Measurements from ENCODE around the gene NSD1.
"Not testable (repeated sequence)": the region's sequence is repeated elsewhere in the genome, so short reads cannot be mapped to it uniquely, and the experiment has no call there.

The NSD1 gene

GRCh38 chr5:177304392-177305119 is 171.0 kb downstream of the NSD1 start:
- WGBS, result 53% methylated on average over 17 of the region's 19 CpGs
- peak overlapping the region; percentile 99 for H3K4me3 ChIP-seq (ENCODE audit: low read length)
- no peaks in the 10 kb centered on the region for H3K27me3 ChIP-seq (ENCODE audit: insufficient read depth, low read length)
- peak overlapping the region; percentile 76; the same call in 1 of the 2 replicates for H3K27ac ChIP-seq (ENCODE audit: low read depth, low read length)
- H3K36me3 ChIP-seq (ENCODE audit: insufficient read depth, low read length), result peaks cover 36% of the 10 kb centered on the region
- H3K9me3 ChIP-seq (ENCODE audit: insufficient read depth, low read depth, low read length), result no peaks in the 10 kb centered on the region
- H3K9ac ChIP-seq (ENCODE audit: low read depth, low read length), result peak overlapping the region; percentile 97
- H3K4me1 ChIP-seq (ENCODE audit: insufficient read depth, low read length), result peaks cover 11% of the 10 kb centered on the region; the same call in 1 of the 2 replicates

GRCh38 chr5:177306103-177306640 is 172.6 kb downstream of the NSD1 start:
- H3K4me1 ChIP-seq (ENCODE audit: insufficient read depth, low read length); H3K9ac ChIP-seq (ENCODE audit: low read depth, low read length); H3K9me3 ChIP-seq (ENCODE audit: insufficient read depth, low read depth, low read length); H3K4me3 ChIP-seq (ENCODE audit: low read length); H3K27me3 ChIP-seq (ENCODE audit: insufficient read depth, low read length); H3K27ac ChIP-seq (ENCODE audit: low read depth, low read length): not testable (repeated sequence)
- H3K36me3 ChIP-seq (ENCODE audit: insufficient read depth, low read length), result peaks cover 30% of the 10 kb centered on the region
- WGBS, result 94% methylated on average over 11 of the region's 11 CpGs

GRCh38 chr5:177306674-177307543 is 173.3 kb downstream of the NSD1 start:
- H3K4me3 ChIP-seq (ENCODE audit: low read length), result no peak overlapping the region
- WGBS, result 91% methylated on average over 15 of the region's 15 CpGs
- no peaks in the 10 kb centered on the region for H3K9me3 ChIP-seq (ENCODE audit: insufficient read depth, low read depth, low read length)
- peaks cover 5% of the 10 kb centered on the region; the same call in 1 of the 2 replicates for H3K27me3 ChIP-seq (ENCODE audit: insufficient read depth, low read length)
- H3K4me1 ChIP-seq (ENCODE audit: insufficient read depth, low read length), result peaks cover 5% of the 10 kb centered on the region; the same call in 1 of the 2 replicates
- peaks cover 26% of the 10 kb centered on the region for H3K36me3 ChIP-seq (ENCODE audit: insufficient read depth, low read length)
- H3K9ac ChIP-seq (ENCODE audit: low read depth, low read length), result no peak overlapping the region
- no peak overlapping the region for H3K27ac ChIP-seq (ENCODE audit: low read depth, low read length)

- Histone ChIP-seq H3K4me1 (ENCODE audit: insufficient read depth, low read length) (peaks cover 5% of the 10 kb centered on the region), H3K27ac (ENCODE audit: low read depth, low read length) (no peak overlapping the region)
- 94% methylated on average over 43 of the region's 43 CpGs for WGBS
Observed at GRCh38 chr5:177307544-177308363, 174.2 kb downstream of the NSD1 start.

GRCh38 chr5:177308740-177309139 is 175.2 kb downstream of the NSD1 start:
- H3K36me3 ChIP-seq (ENCODE audit: insufficient read depth, low read length), result peaks cover 26% of the 10 kb centered on the region
- no peak overlapping the region for H3K9ac ChIP-seq (ENCODE audit: low read depth, low read length)
- H3K27me3 ChIP-seq (ENCODE audit: insufficient read depth, low read length), result peaks cover 5% of the 10 kb centered on the region; the same call in 1 of the 2 replicates
- peaks cover 5% of the 10 kb centered on the region for H3K4me1 ChIP-seq (ENCODE audit: insufficient read depth, low read length)
- H3K9me3 ChIP-seq (ENCODE audit: insufficient read depth, low read depth, low read length), result no peaks in the 10 kb centered on the region
- H3K4me3 ChIP-seq (ENCODE audit: low read length), result no peak overlapping the region
- H3K27ac ChIP-seq (ENCODE audit: low read depth, low read length), result no peak overlapping the region
- 93% methylated on average over 11 of the region's 11 CpGs for WGBS

More at GRCh38 chr5:177307544-177308363, 174.2 kb downstream of the NSD1 start:
- Histone ChIP-seq H3K4me3 (ENCODE audit: low read length) (no peak overlapping the region), H3K36me3 (ENCODE audit: insufficient read depth, low read length) (peaks cover 26% of the 10 kb centered on the region), H3K9ac (ENCODE audit: low read depth, low read length) (no peak overlapping the region), H3K27me3 (ENCODE audit: insufficient read depth, low read length) (peaks cover 5% of the 10 kb centered on the region; the same call in 1 of the 2 replicates), H3K9me3 (ENCODE audit: insufficient read depth, low read depth, low read length) (no peaks in the 10 kb centered on the region)

GRCh38 chr5:177309351-177310191 is 176.0 kb downstream of the NSD1 start:
- Histone ChIP-seq H3K4me3 (ENCODE audit: low read length) (no peak overlapping the region), H3K27me3 (ENCODE audit: insufficient read depth, low read length) (peaks cover 5% of the 10 kb centered on the region; the same call in 1 of the 2 replicates), H3K36me3 (ENCODE audit: insufficient read depth, low read length) (peaks cover 26% of the 10 kb centered on the region), H3K9ac (ENCODE audit: low read depth, low read length) (no peak overlapping the region), H3K27ac (ENCODE audit: low read depth, low read length) (no peak overlapping the region), H3K4me1 (ENCODE audit: insufficient read depth, low read length) (peaks cover 5% of the 10 kb centered on the region), H3K9me3 (ENCODE audit: insufficient read depth, low read depth, low read length) (no peaks in the 10 kb centered on the region)
- WGBS, result 80% methylated on average over 10 of the region's 10 CpGs

GRCh38 chr5:177310332-177310731 is 176.8 kb downstream of the NSD1 start:
- 95% methylated on average over 13 of the region's 13 CpGs for WGBS
- Histone ChIP-seq H3K27ac (ENCODE audit: low read depth, low read length) (no peak overlapping the region; the same call in 1 of the 2 replicates), H3K4me1 (ENCODE audit: insufficient read depth, low read length) (no peaks in the 10 kb centered on the region; the same call in 1 of the 2 replicates)

GRCh38 chr5:177310757-177311391 is 177.3 kb downstream of the NSD1 start:
- Histone ChIP-seq H3K27ac (ENCODE audit: low read depth, low read length) (no peak overlapping the region; the same call in 1 of the 2 replicates), H3K4me1 (ENCODE audit: insufficient read depth, low read length) (no peaks in the 10 kb centered on the region; the same call in 1 of the 2 replicates), H3K36me3 (ENCODE audit: insufficient read depth, low read length) (peaks cover 13% of the 10 kb centered on the region), H3K4me3 (ENCODE audit: low read length) (peak overlapping the region; percentile 61), H3K9me3 (ENCODE audit: insufficient read depth, low read depth, low read length) (no peaks in the 10 kb centered on the region), H3K9ac (ENCODE audit: low read depth, low read length) (no peak overlapping the region), H3K27me3 (ENCODE audit: insufficient read depth, low read length) (peaks cover 5% of the 10 kb centered on the region; the same call in 1 of the 2 replicates)
- WGBS, result 16% methylated on average over 13 of the region's 20 CpGs

More at GRCh38 chr5:177310332-177310731, 176.8 kb downstream of the NSD1 start:
- Histone ChIP-seq H3K36me3 (ENCODE audit: insufficient read depth, low read length) (peaks cover 18% of the 10 kb centered on the region), H3K4me3 (ENCODE audit: low read length) (no peak overlapping the region), H3K9ac (ENCODE audit: low read depth, low read length) (no peak overlapping the region), H3K27me3 (ENCODE audit: insufficient read depth, low read length) (peaks cover 5% of the 10 kb centered on the region; the same call in 1 of the 2 replicates), H3K9me3 (ENCODE audit: insufficient read depth, low read depth, low read length) (no peaks in the 10 kb centered on the region)

GRCh38 chr5:177311392-177311722 is 177.8 kb downstream of the NSD1 start:
- 1% methylated on average over 23 of the region's 23 CpGs for WGBS
- H3K4me1 ChIP-seq (ENCODE audit: insufficient read depth, low read length), result no peaks in the 10 kb centered on the region; the same call in 1 of the 2 replicates
- peaks cover 5% of the 10 kb centered on the region; the same call in 1 of the 2 replicates for H3K27me3 ChIP-seq (ENCODE audit: insufficient read depth, low read length)
- peak overlapping the region; percentile 97; the same call in 1 of the 2 replicates for H3K27ac ChIP-seq (ENCODE audit: low read depth, low read length)
- H3K9me3 ChIP-seq (ENCODE audit: insufficient read depth, low read depth, low read length), result no peaks in the 10 kb centered on the region
- peaks cover 8% of the 10 kb centered on the region for H3K36me3 ChIP-seq (ENCODE audit: insufficient read depth, low read length)
- peak overlapping the region; percentile 90 for H3K9ac ChIP-seq (ENCODE audit: low read depth, low read length)
- peak overlapping the region; percentile 61 for H3K4me3 ChIP-seq (ENCODE audit: low read length)

Measured in HUES64 (cell line).